ENCODE results near the gene TBX4.

- TF ChIP-seq EZH2 (IDR thresholded peaks at IDR 0.05; ENCODE audit: insufficient read depth, poor library complexity, severe bottlenecking) (no peak), EZH2phosphoT487 (IDR thresholded peaks at IDR 0.05; ENCODE audit: insufficient read depth, low read depth) (no peak)
Measured at GRCh38 chr17:61402978-61403800, 49.0 kb upstream of the TBX4 start.
